GM23338 (cell line): ENCODE data around the gene OR5C1. TPM values are rescaled to one million over a fixed set of nuclear protein-coding genes. Genes with fewer than 3 reads are reported as not detected.
A peak's percentile ranks its signal among the peaks of the same experiment; 100 is the strongest.

Experiments used
- ATAC-seq: fragments of 200-7000 bp; cut with Tn5 transposase; 3 replicates; pipeline ENCODE4 v1.9.1; 2020
- DNase-seq: peaks from one replicate; pipeline ENCODE4 v3.0.0-alpha.2; 2015; ENCODE audit warnings: low spot score
- H2AFZ ChIP-seq: fragments of 200-600 bp; sonication (generic); 2 replicates; pipeline ENCODE4 v1.8.0; 2016; ENCODE audit warnings: antibody characterized with exemption, mild to moderate bottlenecking, moderate library complexity
- H3F3A ChIP-seq: fragments of 200-600 bp; sonication (generic); replicated peaks from 2 replicates; pipeline ENCODE4 v1.8.0; 2017; ENCODE audit warnings: antibody characterized with exemption, mixed run types, low read depth
- H3K27ac ChIP-seq: fragments of 200-600 bp; sonication (generic); 2 replicates; pipeline ENCODE4 v1.6.1; 2016; ENCODE audit warnings: low read depth
- H3K27me3 ChIP-seq: fragments of 200-600 bp; sonication (generic); 2 replicates; pipeline ENCODE4 v1.8.0; 2016; ENCODE audit warnings: mild to moderate bottlenecking, mixed run types, moderate library complexity; ENCODE audit not compliant: insufficient read depth
- H3K36me3 ChIP-seq: fragments of 200-600 bp; sonication (generic); 2 replicates; pipeline ENCODE4 v1.8.0; 2016; ENCODE audit warnings: mild to moderate bottlenecking; ENCODE audit not compliant: insufficient read depth
- H3K4me1 ChIP-seq: fragments of 200-600 bp; sonication (generic); 2 replicates; pipeline ENCODE4 v1.8.0; 2016; ENCODE audit warnings: mild to moderate bottlenecking, moderate library complexity; ENCODE audit not compliant: insufficient read depth
- H3K4me2 ChIP-seq: fragments of 200-600 bp; sonication (generic); 2 replicates; pipeline ENCODE4 v1.7.1; 2017; ENCODE audit warnings: mixed run types
- H3K4me3 ChIP-seq: fragments of 200-600 bp; sonication (generic); 2 replicates; pipeline ENCODE4 v1.6.1; 2016; ENCODE audit warnings: mixed run types
- H3K79me2 ChIP-seq: fragments of 200-600 bp; sonication (generic); replicated peaks from 2 replicates; pipeline ENCODE4 v1.8.0; 2017; ENCODE audit warnings: mild to moderate bottlenecking; ENCODE audit not compliant: insufficient read depth
- H3K9me2 ChIP-seq: fragments of 200-600 bp; sonication (generic); 2 replicates; pipeline ENCODE4 v1.8.0; 2017; ENCODE audit not compliant: insufficient read depth
- H4K20me1 ChIP-seq: fragments of 200-600 bp; sonication (generic); replicated peaks from 2 replicates; pipeline ENCODE4 v1.8.0; 2017; ENCODE audit warnings: mild to moderate bottlenecking; ENCODE audit not compliant: insufficient read depth
- H3K27ac Mint-ChIP-seq: 2 replicates; pipeline ENCODE4 v1.8.0; 2020; ENCODE audit warnings: inconsistent platforms, mild to moderate bottlenecking, moderate library complexity, mixed read lengths
- H3K27me3 Mint-ChIP-seq: 3 replicates; pipeline ENCODE4 v1.8.0; 2022; ENCODE audit warnings: low read depth, mild to moderate bottlenecking, moderate library complexity, mixed read lengths, inconsistent platforms; ENCODE audit not compliant: insufficient read depth, poor library complexity
- H3K36me3 Mint-ChIP-seq: 3 replicates; pipeline ENCODE4 v1.8.0; 2021; ENCODE audit warnings: low read depth, mild to moderate bottlenecking, inconsistent platforms, moderate library complexity, mixed read lengths
- H3K4me1 Mint-ChIP-seq: 3 replicates; pipeline ENCODE4 v1.8.0; 2020; ENCODE audit warnings: mild to moderate bottlenecking, inconsistent platforms, mixed read lengths
- H3K4me3 Mint-ChIP-seq: 3 replicates; pipeline ENCODE4 v1.8.0; 2021; ENCODE audit warnings: moderate library complexity, mild to moderate bottlenecking, inconsistent platforms, mixed read lengths
- H3K9me3 Mint-ChIP-seq: 3 replicates; pipeline ENCODE4 v1.8.0; 2020; ENCODE audit warnings: moderate library complexity, mild to moderate bottlenecking, inconsistent platforms, mixed read lengths
- CREB1 ChIP-seq: fragments of 250-450 bp; sonication (Bioruptor Pico); IDR thresholded peaks from 2 replicates; pipeline ENCODE4 v1.5.0; 2020; ENCODE audit warnings: low read depth, mild to moderate bottlenecking, moderate library complexity
- CTCF ChIP-seq, 2 experiments: fragments of 200-600 bp in 1 of 2; sonication (generic) in 1 of 2; conservative IDR thresholded peaks; 2 replicates each; pipeline versions ENCODE4 v1.5.1 to v1.6.1; 2016 to 2017; ENCODE audit warnings: antibody characterized with exemption in 2 of 2, low read depth in 2 of 2, mild to moderate bottlenecking in 2 of 2, moderate library complexity in 1 of 2
- ETS1 ChIP-seq: IDR thresholded peaks from 2 replicates; pipeline ENCODE4 v1.6.1; 2016; ENCODE audit warnings: antibody characterized with exemption
- EZH2 ChIP-seq: fragments of 200-600 bp; sonication (generic); IDR thresholded peaks from one replicate; pipeline ENCODE4 v1.8.0; 2017; ENCODE audit warnings: antibody characterized with exemption, mild to moderate bottlenecking, low read depth; ENCODE audit not compliant: unreplicated experiment
- EZH2phosphoT487 ChIP-seq: fragments of 200-600 bp; sonication (generic); IDR thresholded peaks from one replicate; pipeline ENCODE4 v1.8.1; 2018; ENCODE audit warnings: antibody characterized with exemption; ENCODE audit not compliant: unreplicated experiment
- JUNB ChIP-seq: IDR thresholded peaks from one replicate; pipeline ENCODE4 v1.6.1; 2016; ENCODE audit warnings: antibody characterized with exemption; ENCODE audit not compliant: unreplicated experiment
- NANOG ChIP-seq: IDR thresholded peaks from 2 replicates; pipeline ENCODE4 v1.6.1; 2016; ENCODE audit warnings: antibody characterized with exemption, borderline replicate concordance
- POLR2AphosphoS5 ChIP-seq: IDR thresholded peaks from 2 replicates; pipeline ENCODE4 v1.6.1; 2016; ENCODE audit warnings: antibody characterized with exemption, low read depth
- REST ChIP-seq: IDR thresholded peaks from one replicate; pipeline ENCODE4 v1.6.1; 2018; ENCODE audit warnings: antibody characterized with exemption; ENCODE audit not compliant: unreplicated experiment
- STAT1 ChIP-seq: IDR thresholded peaks from one replicate; pipeline ENCODE4 v1.6.1; 2016; ENCODE audit warnings: antibody characterized with exemption; ENCODE audit not compliant: unreplicated experiment
- ZNF114 ChIP-seq: fragments of 250-450 bp; sonication (Bioruptor Pico); IDR thresholded peaks from 2 replicates; pipeline ENCODE4 v1.5.0; 2020; ENCODE audit warnings: mild to moderate bottlenecking, moderate library complexity
- ZNF331 ChIP-seq: fragments of 250-450 bp; sonication (Bioruptor Pico); IDR thresholded peaks from 2 replicates; pipeline ENCODE4 v1.5.0; 2020; ENCODE audit warnings: low read depth, mild to moderate bottlenecking, moderate library complexity
- ZNF462 ChIP-seq: fragments of 250-450 bp; sonication (Bioruptor Pico); IDR thresholded peaks from 2 replicates; pipeline ENCODE4 v1.5.0; 2020; ENCODE audit warnings: mild to moderate bottlenecking, moderate library complexity
- polyA plus RNA-seq: library from polyadenylated mRNA; unstranded; fragments of >200 nt; fragmentation: Nextera tagmentation; extraction: Ambion mirVana; gene quantifications from 2 replicates; pipeline ENCODE4 v1.2.1, GENCODE V29; 2016
- total RNA-seq: library from RNA; depleted of rRNA; stranded (reverse); fragments of >200 nt; shearing (Covaris generic); gene quantifications from 2 replicates; pipeline ENCODE4 v1.2.3, GENCODE V29; 2014

Gene OR5C1
- total and polyA plus RNA-seq, 2 experiments from 2014 or later = not detected

GRCh38 chr9:122820490-122820845, 31.7 kb downstream of the OR5C1 start:
- peaks cover 22% of the 10 kb centered on the region for H4K20me1 ChIP-seq
- peaks cover 24% of the 10 kb centered on the region for H3K79me2 ChIP-seq
- no peak overlapping the region for H3K4me3 Mint-ChIP-seq
- no peaks in the 10 kb centered on the region for H3K4me1 ChIP-seq
- no peaks in the 10 kb centered on the region for H3K4me1 Mint-ChIP-seq
- no peak overlapping the region for H3K27ac ChIP-seq
- H3F3A ChIP-seq = no peaks in the 10 kb centered on the region
- H3K9me3 Mint-ChIP-seq = no peaks in the 10 kb centered on the region
- no peak for DNase-seq
- H3K36me3 Mint-ChIP-seq = peaks cover 46% of the 10 kb centered on the region
- peaks cover 31% of the 10 kb centered on the region for H3K36me3 ChIP-seq
- H3K4me2 ChIP-seq = no peak overlapping the region
- no peak overlapping the region for H3K4me3 ChIP-seq
- H2AFZ ChIP-seq = no peak overlapping the region
- H3K27me3 ChIP-seq = no peaks in the 10 kb centered on the region
- peaks cover 3% of the 10 kb centered on the region for H3K27me3 Mint-ChIP-seq
- H3K27ac Mint-ChIP-seq = 0 out of 2 replicates have a peak overlapping the region, but pooled peaks have one; percentile 38
- no peak for ATAC-seq
- no peak for TF ChIP-seq STAT1
- no peak for TF ChIP-seq POLR2AphosphoS5
- TF ChIP-seq EZH2phosphoT487 = no peak
- TF ChIP-seq ZNF114 (CRISPR knock-in tag) = no peak
- TF ChIP-seq JUNB = no peak
- no peak for TF ChIP-seq ZNF331
- TF ChIP-seq ETS1 = no peak
- no peak for TF ChIP-seq NANOG
- no peak for TF ChIP-seq CTCF (conservative IDR thresholded peaks at IDR 0.05; ENCODE audit: low read depth in 2 of 2)
- TF ChIP-seq CREB1 (CRISPR knock-in tag) = no peak
- TF ChIP-seq ZNF462 (CRISPR knock-in tag) = no peak
- TF ChIP-seq REST = no peak
- no peak for TF ChIP-seq EZH2
- H3K9me2 ChIP-seq = no peaks in the 10 kb centered on the region
